ENCODE results near the gene DTX4. TPM values are rescaled to one million over a fixed set of nuclear protein-coding genes. Genes with fewer than 3 reads are reported as not detected.

DTX4 gene
- total and polyA plus RNA-seq, 2 of the 4 experiments (the other 2 are of a cell fraction), result 2.7 to 3.0 TPM

DNA sequence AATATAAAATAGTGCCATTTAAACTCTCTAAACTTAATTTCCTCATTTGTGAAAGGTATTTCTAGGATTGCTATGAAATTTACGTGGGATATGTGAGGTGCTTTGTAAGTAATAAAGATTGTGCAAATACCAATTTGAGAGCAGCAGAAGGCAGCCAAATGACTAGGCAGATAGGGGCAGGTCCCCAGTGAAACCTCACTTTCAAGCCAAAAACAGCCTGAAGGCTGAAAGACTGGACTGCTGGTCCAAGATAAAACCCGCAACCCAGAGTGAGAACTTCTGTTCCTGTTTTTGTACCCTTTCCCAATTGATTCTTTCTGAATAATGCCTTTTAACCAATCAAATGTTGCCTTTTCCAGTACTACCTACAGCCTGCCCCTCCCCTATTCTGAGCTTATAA, 7.2 kb downstream of the DTX4 start:
- peaks cover 20% of the 10 kb centered on the region for H3K36me3 ChIP-seq (ENCODE audit: control insufficient read depth, insufficient read depth, low read length)
- no peaks in the 10 kb centered on the region for H3K9me3 ChIP-seq (ENCODE audit: control insufficient read depth, insufficient read depth, low read length)
- no peak overlapping the region for H2BK120ac ChIP-seq (ENCODE audit: low read depth, low read length)
- no peak overlapping the region for H3K18ac ChIP-seq (ENCODE audit: low read depth, low read length)
- no peak overlapping the region for H4K8ac ChIP-seq (ENCODE audit: low read depth in 2 of 2, low read length in 2 of 2)
- BruUV-seq (replicated peaks), result no TSS peak
- CTCF ChIA-PET, result no interaction called here
- H3K14ac ChIP-seq (replicated peaks; ENCODE audit: low read depth, low read length), result no peak overlapping the region
- peaks cover 8% of the 10 kb centered on the region; the same call in 1 of the 2 replicates for H3K9me1 ChIP-seq (ENCODE audit: insufficient read depth, low read length)
- no peak overlapping the region for H3K23ac ChIP-seq (ENCODE audit: low read depth, low read length)
- H2AK5ac ChIP-seq (ENCODE audit: low read depth, low read length), result no peak overlapping the region
- H2AFZ ChIP-seq (replicated peaks; ENCODE audit: low read length, poor library complexity), result no peak overlapping the region
- dilution Hi-C loops (cut with HindIII; ENCODE audit: low sequenced_read_pairs, unreplicated experiment) (no loop called here), in situ Hi-C loops (cut with MboI; ENCODE audit: low sequenced_read_pairs) (no loop called here), intact Hi-C loops (cut with micrococcal nuclease) (no loop called here)
- peaks cover 5% of the 10 kb centered on the region; the same call in 1 of the 2 replicates for H4K20me1 ChIP-seq (ENCODE audit: insufficient read depth, low read length)
- POLR2A ChIA-PET (ENCODE audit: unreplicated experiment), result no interaction called here
- H3K9ac ChIP-seq (ENCODE audit: low read depth, low read length), result no peak overlapping the region
- H4K91ac ChIP-seq (ENCODE audit: insufficient read depth, low read depth, low read length), result no peak overlapping the region
- H3K79me1 ChIP-seq (ENCODE audit: low read depth in 1 of 2, low read length in 2 of 2), result peaks cover 0 to 8% of the 10 kb centered on the region in 2 experiments; a peak in 2 of 4 replicates
- H3K4me3 ChIP-seq (ENCODE audit: insufficient read depth, low read depth, low read length), result no peak overlapping the region
- H3K4me2 ChIP-seq (ENCODE audit: low read depth, low read length), result no peak overlapping the region
- H2BK15ac ChIP-seq (ENCODE audit: low read depth, low read length), result no peak overlapping the region
- no peak overlapping the region for H4K5ac ChIP-seq (ENCODE audit: low read depth, low read length)
- WGBS, 2 experiments (ENCODE audit: extremely low coverage in 2 of 2, insufficient read length in 1 of 2), result no CpG with 5 or more reads among the region's 2 CpGs
- H3K56ac ChIP-seq (ENCODE audit: extremely low read depth, insufficient read depth, low read length), result no peak overlapping the region
- H3K4me1 ChIP-seq (ENCODE audit: control insufficient read depth, insufficient read depth, low read length), result peaks cover 15% of the 10 kb centered on the region
- no peak overlapping the region for H3K4ac ChIP-seq (ENCODE audit: low read depth, low read length)
- DNase-seq, result no peak
- H3K27me3 ChIP-seq (ENCODE audit: control insufficient read depth, insufficient read depth, low read length), result no peaks in the 10 kb centered on the region
- no peak overlapping the region for H2AK9ac ChIP-seq (replicated peaks; ENCODE audit: low read depth, low read length, poor library complexity)
- no peak overlapping the region for H2BK20ac ChIP-seq (ENCODE audit: low read depth, low read length)
- TF ChIP-seq SMC3 (IDR thresholded peaks at IDR 0.05; ENCODE audit: low read depth, low read length), result no peak
- no peak for TF ChIP-seq RAD21 (IDR thresholded peaks at IDR 0.05; ENCODE audit: low read length)
- TF ChIP-seq RCOR1 (IDR thresholded peaks at IDR 0.05; ENCODE audit: insufficient replicate concordance, low read length), result no peak
- no peak for TF ChIP-seq RFX5 (IDR thresholded peaks at IDR 0.05; ENCODE audit: low read depth, low read length)
- TF ChIP-seq CHD1 (IDR thresholded peaks at IDR 0.05; ENCODE audit: low read depth, low read length), result no peak
- TF ChIP-seq CEBPB (IDR thresholded peaks at IDR 0.05; ENCODE audit: low read depth, low read length), result no peak
- TF ChIP-seq MAZ (IDR thresholded peaks at IDR 0.05; ENCODE audit: borderline replicate concordance, low read depth, low read length), result no peak
- no peak for TF ChIP-seq POLR2A (IDR thresholded peaks at IDR 0.05; ENCODE audit: low read depth, low read length)
- TF ChIP-seq, protein P1, sequence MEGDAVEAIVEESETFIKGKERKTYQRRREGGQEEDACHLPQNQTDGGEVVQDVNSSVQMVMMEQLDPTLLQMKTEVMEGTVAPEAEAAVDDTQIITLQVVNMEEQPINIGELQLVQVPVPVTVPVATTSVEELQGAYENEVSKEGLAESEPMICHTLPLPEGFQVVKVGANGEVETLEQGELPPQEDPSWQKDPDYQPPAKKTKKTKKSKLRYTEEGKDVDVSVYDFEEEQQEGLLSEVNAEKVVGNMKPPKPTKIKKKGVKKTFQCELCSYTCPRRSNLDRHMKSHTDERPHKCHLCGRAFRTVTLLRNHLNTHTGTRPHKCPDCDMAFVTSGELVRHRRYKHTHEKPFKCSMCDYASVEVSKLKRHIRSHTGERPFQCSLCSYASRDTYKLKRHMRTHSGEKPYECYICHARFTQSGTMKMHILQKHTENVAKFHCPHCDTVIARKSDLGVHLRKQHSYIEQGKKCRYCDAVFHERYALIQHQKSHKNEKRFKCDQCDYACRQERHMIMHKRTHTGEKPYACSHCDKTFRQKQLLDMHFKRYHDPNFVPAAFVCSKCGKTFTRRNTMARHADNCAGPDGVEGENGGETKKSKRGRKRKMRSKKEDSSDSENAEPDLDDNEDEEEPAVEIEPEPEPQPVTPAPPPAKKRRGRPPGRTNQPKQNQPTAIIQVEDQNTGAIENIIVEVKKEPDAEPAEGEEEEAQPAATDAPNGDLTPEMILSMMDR (conservative IDR thresholded peaks at IDR 0.05; ENCODE audit: low read depth, low read length), result no peak
- TF ChIP-seq, protein P2, sequence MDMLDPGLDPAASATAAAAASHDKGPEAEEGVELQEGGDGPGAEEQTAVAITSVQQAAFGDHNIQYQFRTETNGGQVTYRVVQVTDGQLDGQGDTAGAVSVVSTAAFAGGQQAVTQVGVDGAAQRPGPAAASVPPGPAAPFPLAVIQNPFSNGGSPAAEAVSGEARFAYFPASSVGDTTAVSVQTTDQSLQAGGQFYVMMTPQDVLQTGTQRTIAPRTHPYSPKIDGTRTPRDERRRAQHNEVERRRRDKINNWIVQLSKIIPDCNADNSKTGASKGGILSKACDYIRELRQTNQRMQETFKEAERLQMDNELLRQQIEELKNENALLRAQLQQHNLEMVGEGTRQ (IDR thresholded peaks at IDR 0.05; ENCODE audit: low read depth, low read length), result no peak
- TF ChIP-seq NFE2L2 (IDR thresholded peaks at IDR 0.05; ENCODE audit: low read depth, low read length), result no peak
- no peak for TF ChIP-seq FOS (IDR thresholded peaks at IDR 0.05; ENCODE audit: low read depth, low read length)
- TF ChIP-seq MAFK (IDR thresholded peaks at IDR 0.05; ENCODE audit: low read depth, low read length), result no peak
- no peak for TF ChIP-seq BHLHE40 (IDR thresholded peaks at IDR 0.05; ENCODE audit: low read depth, low read length)
- TF ChIP-seq MXI1 (IDR thresholded peaks at IDR 0.05; ENCODE audit: borderline replicate concordance, low read depth, low read length), result no peak
- TF ChIP-seq, protein P3, sequence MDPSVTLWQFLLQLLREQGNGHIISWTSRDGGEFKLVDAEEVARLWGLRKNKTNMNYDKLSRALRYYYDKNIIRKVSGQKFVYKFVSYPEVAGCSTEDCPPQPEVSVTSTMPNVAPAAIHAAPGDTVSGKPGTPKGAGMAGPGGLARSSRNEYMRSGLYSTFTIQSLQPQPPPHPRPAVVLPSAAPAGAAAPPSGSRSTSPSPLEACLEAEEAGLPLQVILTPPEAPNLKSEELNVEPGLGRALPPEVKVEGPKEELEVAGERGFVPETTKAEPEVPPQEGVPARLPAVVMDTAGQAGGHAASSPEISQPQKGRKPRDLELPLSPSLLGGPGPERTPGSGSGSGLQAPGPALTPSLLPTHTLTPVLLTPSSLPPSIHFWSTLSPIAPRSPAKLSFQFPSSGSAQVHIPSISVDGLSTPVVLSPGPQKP (IDR thresholded peaks at IDR 0.05; ENCODE audit: borderline replicate concordance, low read depth, low read length), result no peak
- no peak overlapping the region for H3K27ac ChIP-seq (ENCODE audit: insufficient read depth, low read length)
- no peak for ATAC-seq (ENCODE audit: low read depth)
- H2BK5ac ChIP-seq (ENCODE audit: low read depth, low read length, poor library complexity, severe bottlenecking), result no peak overlapping the region
